ENCODE results near the gene GPR142.

- TF ChIP-seq ISL1 (CRISPR knock-in tag; IDR thresholded peaks at IDR 0.05) = no peak
- TF ChIP-seq ESRRG (CRISPR knock-in tag; IDR thresholded peaks at IDR 0.05) = no peak
- no peak for TF ChIP-seq ZNF565 (CRISPR knock-in tag; conservative IDR thresholded peaks at IDR 0.05; ENCODE audit: low read depth)
- TF ChIP-seq, protein P1, sequence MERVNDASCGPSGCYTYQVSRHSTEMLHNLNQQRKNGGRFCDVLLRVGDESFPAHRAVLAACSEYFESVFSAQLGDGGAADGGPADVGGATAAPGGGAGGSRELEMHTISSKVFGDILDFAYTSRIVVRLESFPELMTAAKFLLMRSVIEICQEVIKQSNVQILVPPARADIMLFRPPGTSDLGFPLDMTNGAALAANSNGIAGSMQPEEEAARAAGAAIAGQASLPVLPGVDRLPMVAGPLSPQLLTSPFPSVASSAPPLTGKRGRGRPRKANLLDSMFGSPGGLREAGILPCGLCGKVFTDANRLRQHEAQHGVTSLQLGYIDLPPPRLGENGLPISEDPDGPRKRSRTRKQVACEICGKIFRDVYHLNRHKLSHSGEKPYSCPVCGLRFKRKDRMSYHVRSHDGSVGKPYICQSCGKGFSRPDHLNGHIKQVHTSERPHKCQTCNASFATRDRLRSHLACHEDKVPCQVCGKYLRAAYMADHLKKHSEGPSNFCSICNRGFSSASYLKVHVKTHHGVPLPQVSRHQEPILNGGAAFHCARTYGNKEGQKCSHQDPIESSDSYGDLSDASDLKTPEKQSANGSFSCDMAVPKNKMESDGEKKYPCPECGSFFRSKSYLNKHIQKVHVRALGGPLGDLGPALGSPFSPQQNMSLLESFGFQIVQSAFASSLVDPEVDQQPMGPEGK (CRISPR knock-in tag; IDR thresholded peaks at IDR 0.05; ENCODE audit: borderline replicate concordance) = no peak
- TF ChIP-seq GLIS3 (CRISPR knock-in tag; IDR thresholded peaks at IDR 0.05) = no peak
- TF ChIP-seq POU6F1 (CRISPR knock-in tag; IDR thresholded peaks at IDR 0.05; ENCODE audit: borderline replicate concordance, low read depth) = no peak
- no peak for TF ChIP-seq CREB5 (CRISPR knock-in tag; IDR thresholded peaks at IDR 0.05; ENCODE audit: low read depth)
- TF ChIP-seq CSRNP3 (CRISPR knock-in tag; IDR thresholded peaks at IDR 0.05) = no peak
- TF ChIP-seq TOX (CRISPR knock-in tag; IDR thresholded peaks at IDR 0.05; ENCODE audit: borderline replicate concordance) = no peak
- TF ChIP-seq ARNTL (CRISPR knock-in tag; IDR thresholded peaks at IDR 0.05; ENCODE audit: borderline replicate concordance, low read depth) = no peak
- no peak for TF ChIP-seq ZNF70 (CRISPR knock-in tag; IDR thresholded peaks at IDR 0.05)
- no peak for TF ChIP-seq ZFP3 (CRISPR knock-in tag; IDR thresholded peaks at IDR 0.05)
Measured at GRCh38 chr17:74337834-74338500, 29.3 kb upstream of the GPR142 start.
